Dedifferentiated amniotic fluid mesenchymal stem cell (primary cell): Measurements from ENCODE around the gene SRY.
"Not testable (repeated sequence)": the region's sequence is repeated elsewhere in the genome, so short reads cannot be mapped to it uniquely, and the experiment has no call there.

ENCODE experiments used
- DNase-seq: peaks from one replicate; pipeline ENCODE4 v3.0.0-alpha.2; 2016; ENCODE audit errors: extremely low spot score

SRY gene

DNA sequence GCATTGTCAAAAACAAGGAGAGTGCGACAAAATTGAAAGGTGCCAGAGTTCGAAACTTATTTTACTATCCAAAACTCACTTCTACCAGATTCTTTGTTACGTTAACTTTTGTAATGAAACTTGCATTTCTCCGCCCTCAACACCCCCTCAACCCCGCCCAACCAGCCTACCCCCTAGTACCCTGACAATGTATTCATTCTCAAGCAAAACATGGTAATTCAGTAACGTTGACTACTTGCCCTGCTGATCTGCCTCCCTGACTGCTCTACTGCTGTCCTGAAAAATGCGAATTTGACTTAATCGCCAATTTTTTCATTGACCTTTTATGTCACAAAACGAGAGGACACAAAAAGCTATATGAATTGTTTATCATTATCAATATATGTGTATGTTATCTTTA lies at the start of gene SRY:
Gene SRY (minus strand): TSS at position 83 of the 400 bp plus-strand sequence. CDS start 79 bp downstream, at position 4.
- DNase-seq: no peak

DNA sequence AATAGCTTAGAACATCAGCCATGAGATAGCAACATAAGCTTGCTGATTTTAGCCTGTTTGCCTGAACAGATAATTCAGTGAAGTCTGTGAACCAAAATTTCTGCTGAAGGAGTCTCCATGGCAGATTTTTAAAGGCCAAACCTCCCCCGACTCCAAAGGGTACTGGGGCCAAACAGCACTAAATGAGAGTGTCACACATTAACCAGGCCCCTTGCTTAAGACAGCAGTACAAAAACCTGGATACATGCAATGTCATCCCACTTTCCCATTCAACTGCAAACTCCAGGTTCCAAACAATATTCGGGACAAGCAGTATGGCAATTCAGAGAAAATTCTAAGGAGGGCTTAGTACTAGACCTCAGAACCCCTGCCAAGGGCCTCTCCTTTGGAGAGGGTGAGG lies 49.6 kb upstream of the SRY start:
- no peak for DNase-seq

DNA sequence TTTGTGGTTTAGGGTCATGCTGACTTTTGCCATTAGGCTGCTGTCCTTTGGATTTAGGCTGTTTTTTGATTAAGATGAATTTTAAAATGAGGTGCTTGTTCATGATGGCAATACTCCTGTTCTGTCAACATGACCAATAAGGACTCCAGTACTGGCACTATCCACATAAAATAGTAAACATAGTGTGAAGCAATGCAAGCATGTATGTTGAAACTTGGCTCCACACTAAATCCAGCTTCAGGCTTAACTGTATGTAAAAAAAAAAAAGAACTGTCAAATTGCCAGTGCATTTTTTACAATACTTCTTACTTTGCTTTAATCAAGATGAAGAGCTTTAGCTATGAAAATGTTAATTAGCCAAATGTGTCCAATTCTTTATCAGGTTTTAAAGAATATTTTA lies 47.7 kb upstream of the SRY start:
- DNase-seq: no peak

DNA sequence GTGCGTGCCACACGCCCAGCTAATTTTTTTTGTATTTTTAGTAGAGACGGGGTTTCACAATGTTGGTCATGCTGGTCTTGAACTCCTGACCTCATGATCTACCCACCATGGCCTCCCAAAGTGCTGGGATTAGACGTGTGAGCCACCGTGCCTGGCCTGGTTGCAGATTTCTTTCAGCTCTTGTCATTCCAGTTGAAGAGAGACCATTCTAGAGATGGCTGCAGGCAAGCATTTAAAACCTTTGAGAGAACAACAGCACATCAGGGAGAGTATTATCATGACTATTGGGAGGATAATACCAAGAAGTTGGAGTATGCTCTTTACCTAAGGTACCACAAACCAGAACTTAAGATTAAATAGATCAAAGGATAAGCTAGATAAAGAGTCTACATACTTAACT lies 41.0 kb upstream of the SRY start:
- DNase-seq: no peak

DNA sequence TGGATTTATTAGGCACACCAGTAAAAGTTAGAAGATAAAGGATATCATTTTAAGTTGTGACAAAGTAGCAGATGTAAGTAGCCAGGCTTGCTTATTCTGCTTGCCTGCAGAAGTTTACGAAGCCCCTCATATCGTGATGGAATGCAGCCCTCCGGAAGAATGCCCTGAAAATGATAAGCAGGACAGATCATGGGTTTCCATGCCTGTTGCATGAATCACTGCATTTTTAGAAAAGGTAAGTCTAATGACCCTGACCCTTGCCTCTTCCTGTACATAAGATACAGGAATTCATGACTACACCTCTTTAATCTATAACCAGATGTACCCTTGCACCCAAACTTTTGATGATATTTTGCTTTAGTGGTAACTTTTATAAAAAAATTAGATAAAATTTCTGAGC lies 37.0 kb upstream of the SRY start:
- DNase-seq: no peak

DNA sequence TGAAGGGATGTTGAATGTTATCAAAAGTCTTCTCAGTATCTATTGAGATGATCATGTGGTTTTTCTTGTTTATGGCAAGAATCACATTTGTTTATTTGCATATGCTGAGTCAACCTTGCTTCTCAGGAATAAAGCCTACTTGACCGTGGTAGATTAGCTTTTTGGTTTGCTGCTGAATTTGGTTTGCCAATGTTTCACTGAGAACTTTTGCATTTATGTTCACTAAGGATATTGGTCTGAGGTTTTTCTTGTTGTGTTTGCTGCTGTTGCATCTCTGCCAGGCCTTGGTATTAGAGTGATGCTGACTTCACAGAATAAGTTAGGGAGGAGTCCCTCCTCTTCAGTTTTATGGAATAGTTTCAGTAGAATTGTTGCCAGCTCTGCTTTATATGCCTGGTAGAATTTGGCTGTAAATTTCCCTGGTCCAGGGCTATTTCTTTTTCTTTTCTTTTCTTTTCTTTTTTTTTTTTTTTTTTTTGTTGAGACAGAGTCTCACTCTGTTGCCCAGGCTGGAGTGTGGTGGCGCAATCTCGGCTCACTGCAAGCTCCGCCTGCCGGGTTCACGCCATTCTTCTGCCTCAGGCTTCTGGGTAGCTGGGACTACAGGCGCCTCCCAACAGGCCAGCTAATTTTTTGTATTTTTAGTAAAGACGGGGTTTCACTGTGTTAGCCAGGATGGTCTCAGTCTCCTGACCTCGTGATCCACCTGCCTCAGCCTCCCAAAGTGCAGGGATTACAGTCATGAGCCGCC lies 29.8 kb upstream of the SRY start:
- DNase-seq: not testable (repeated sequence)

DNA sequence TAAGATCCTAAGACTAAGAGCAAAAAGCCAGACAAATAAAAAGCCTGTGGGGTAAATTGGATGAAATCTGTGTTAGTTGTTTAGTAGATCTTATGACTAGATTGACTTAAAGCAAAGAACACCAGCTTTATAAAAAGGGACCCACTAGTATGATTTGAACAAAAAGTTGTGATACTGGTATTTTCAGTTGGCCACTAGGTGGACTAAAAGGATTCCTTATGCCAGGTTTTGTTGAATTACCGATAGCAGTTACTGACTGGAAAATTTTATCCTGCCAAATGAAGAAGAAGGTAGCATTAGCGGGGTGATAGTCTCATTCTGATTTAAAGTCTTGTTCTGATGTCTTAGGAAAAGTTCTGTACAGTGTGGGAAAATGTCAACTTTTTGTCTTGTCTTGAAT lies 12.8 kb upstream of the SRY start:
- no peak for DNase-seq

DNA sequence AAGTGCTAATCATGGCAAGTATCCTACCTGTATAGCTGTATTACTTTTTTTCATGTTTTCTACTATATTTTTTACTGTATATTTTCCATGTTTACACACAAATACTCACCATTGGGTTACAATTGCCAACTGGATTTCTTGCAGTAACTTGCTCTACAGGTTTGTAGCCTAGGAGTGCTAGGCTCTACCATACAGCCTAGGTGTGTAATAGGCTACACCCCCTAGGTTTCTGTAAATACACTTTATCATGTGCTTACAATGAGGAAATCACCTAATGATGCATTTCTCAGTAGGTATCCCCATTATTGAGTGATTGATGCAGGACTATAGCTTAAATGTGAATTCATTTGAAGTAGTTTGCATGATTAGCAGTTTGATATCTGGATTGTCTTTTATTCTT lies 10.5 kb upstream of the SRY start:
- no peak for DNase-seq

DNA sequence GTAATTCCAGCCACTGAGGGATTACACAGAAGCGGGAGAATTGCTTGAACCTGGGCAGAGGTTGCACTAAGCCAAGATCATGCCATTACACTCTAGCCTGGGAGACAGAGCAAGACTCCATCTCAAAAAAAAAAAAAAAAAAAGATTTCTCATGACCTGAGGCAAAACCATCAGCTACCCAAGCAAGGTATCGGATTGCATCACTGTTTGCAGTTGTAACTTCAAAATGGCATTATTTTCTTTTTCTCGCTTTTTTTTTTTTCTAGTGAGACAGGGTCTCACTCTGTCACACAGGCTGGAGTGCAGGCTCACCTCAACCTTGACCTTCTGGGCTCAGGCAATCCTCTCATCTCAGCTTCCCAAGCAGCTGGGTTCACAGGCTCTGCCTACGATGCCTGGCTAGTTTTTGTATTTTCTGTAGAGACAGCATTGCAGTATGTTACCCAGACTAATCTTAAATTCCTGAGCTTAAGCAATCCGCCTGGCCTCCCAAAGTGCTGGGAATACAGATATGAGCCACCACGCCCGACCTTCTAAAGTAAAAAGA lies 9.6 kb upstream of the SRY start:
- no peak for DNase-seq

DNA sequence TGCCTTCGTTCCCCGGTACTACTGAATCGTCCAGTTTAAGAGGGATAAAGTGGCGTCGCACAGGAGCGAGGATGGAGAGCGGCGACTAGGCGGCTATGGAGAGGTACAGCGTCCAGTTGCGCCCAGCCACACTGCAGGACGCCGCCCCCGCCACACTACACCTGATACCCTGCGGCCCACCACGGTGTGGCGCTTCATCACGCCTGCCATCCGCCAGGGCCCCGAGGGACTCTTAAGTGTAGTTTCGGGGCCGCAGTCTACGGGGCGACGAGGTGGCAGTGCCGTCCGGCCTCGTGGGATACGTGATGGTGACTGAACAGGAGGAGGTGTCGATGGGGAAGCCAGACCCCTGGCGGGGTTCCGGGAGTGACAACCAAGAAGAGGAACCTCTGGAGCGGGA lies 2.3 kb upstream of the SRY start:
- no peak for DNase-seq

DNA sequence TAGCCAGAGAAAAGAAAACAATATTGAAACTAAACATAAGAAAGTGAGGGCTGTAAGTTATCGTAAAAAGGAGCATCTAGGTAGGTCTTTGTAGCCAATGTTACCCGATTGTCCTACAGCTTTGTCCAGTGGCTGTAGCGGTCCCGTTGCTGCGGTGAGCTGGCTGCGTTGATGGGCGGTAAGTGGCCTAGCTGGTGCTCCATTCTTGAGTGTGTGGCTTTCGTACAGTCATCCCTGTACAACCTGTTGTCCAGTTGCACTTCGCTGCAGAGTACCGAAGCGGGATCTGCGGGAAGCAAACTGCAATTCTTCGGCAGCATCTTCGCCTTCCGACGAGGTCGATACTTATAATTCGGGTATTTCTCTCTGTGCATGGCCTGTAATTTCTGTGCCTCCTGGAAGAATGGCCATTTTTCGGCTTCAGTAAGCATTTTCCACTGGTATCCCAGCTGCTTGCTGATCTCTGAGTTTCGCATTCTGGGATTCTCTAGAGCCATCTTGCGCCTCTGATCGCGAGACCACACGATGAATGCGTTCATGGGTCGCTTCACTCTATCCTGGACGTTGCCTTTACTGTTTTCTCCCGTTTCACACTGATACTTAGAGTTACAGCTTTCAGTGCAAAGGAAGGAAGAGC lies 488 bp downstream of the SRY start:
- DNase-seq: no peak
